HuH-7.5 (cell line): ENCODE measurements around the gene TBL1X.
"Not testable (repeated sequence)": the region's sequence is repeated elsewhere in the genome, so short reads cannot be mapped to it uniquely, and the experiment has no call there.

Experiments
- DNase-seq: peaks from one replicate; pipeline ENCODE4 v3.0.0; 2011; ENCODE audit warnings: low spot score

TBL1X gene

DNA sequence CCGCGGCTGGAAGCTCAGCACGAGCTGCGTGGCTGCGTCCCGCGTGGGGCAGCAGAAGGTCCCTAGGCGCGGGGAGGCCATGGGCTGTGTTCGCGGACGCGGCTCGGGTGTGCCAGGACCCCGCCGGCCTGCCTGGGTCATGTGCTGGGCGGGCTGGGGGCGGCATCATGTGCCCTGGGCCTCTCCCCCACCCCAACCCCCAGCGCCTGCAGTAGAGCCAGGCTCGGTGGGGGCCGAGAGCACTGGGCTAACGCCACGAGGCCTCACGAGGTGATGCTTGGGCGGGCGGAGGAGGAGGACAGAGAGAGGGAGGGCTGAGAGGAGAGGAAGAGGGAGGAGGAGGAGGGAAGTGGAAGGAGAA lies 300.9 kb downstream of the TBL1X start, which contains the start of gene GPR143:
TSS of gene GPR143 (minus strand) at position 111 of the 361 bp plus-strand sequence. CDS start at position 81, 30 bp downstream.
- DNase-seq = no peak

- no peak for DNase-seq
Measured at GRCh38 chrX:9767375-9767774, 302.5 kb downstream of the TBL1X start.

GRCh38 chrX:9768321-9768839 lies 303.5 kb downstream of the TBL1X start:
- not testable (repeated sequence) for DNase-seq

DNA sequence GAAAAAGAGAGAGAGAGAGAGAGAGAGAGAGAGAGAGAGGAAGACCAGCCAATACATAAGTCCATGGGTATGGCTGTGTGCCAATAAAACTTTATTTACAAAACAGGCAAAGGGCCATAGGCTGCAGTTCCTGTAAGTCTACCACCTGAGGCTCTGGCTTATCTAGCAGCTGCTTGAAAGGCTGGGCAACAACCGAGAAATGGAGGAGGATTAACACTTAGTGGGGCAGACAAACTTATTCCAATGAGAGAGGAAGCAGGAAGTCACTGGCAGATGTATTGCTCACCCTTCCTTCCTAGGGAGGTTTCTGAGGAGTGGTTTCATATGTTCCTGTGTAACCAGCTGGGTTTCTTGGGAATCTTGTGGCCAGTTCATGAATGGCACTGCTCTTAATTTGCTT lies 305.5 kb downstream of the TBL1X start:
- no peak for DNase-seq

DNA sequence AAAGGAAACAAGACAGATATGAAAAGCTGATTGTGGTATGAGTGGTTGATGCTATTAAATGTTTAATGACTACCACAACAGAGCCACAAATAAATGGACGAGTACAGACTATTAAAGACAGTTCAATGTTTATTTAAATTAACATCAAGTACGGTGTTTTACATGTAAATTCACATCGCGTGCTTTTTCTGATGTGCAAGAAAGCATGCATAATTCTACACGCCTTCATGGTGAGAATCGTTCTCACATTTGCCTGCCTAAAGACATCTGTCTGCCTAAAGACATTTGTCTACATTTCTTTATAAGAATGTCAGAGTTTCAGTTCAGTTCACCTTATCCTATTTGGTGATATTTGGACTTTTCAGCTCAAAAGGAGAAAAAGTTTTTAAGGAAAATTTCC lies 308.1 kb downstream of the TBL1X start:
- no peak for DNase-seq

DNA sequence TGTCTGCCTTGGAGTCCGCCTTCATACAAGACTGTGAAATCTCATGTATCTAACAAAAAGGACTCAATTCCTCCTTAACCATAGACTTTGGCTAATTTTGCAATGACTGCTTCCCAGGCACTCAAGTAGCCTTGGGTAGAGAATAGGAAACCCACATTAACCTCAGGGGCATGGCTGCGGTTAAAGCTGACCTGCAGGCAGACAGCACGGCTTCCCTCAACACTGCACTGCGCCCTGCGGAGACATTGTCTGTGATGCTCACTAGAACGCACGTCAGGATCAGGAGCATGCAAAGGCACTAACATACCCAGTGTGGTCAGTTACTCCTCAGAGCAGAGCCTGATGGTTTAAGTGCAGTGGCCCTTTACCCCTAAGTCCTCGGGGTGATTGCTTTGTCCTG lies 311.1 kb downstream of the TBL1X start:
- no peak for DNase-seq

GRCh38 chrX:9781941-9782340 lies 317.1 kb downstream of the TBL1X start:
- DNase-seq = no peak

- no peak for DNase-seq
Measured at GRCh38 chrX:9784332-9784731, 319.5 kb downstream of the TBL1X start.

DNA sequence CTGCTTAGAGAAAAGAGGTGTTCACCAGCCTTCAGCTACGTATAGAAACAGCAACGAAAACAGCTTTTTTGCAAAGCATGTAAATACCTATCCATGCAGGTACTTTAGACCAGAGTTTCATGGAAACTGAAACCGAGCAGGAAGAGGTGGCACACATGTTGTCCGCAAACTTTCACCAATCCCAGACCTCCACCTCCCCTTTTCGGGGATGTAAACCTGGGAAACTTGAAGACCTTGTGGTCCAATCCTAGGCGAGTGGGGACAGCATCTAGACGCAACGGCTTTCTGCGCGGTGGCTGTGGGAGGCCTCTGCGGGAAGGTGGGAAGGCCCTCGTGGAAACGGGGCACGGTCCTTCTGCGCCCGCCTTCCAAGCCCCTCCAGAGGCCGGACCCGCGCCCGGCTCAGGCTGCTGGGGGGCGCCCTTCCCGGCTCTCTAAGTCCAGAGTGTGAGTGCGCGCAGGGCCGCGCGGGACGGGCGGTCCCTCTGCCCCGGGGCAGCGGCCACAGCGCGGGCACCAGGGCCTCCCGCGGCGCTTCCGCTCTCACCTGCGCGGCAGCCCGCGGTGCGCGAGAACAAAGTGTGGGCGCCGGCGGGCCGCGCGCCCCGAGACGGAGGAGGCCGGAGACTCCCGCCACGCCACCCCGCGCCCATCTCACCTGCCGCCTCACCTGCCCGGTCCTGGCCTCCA lies 320.5 kb downstream of the TBL1X start:
- DNase-seq = no peak

DNA sequence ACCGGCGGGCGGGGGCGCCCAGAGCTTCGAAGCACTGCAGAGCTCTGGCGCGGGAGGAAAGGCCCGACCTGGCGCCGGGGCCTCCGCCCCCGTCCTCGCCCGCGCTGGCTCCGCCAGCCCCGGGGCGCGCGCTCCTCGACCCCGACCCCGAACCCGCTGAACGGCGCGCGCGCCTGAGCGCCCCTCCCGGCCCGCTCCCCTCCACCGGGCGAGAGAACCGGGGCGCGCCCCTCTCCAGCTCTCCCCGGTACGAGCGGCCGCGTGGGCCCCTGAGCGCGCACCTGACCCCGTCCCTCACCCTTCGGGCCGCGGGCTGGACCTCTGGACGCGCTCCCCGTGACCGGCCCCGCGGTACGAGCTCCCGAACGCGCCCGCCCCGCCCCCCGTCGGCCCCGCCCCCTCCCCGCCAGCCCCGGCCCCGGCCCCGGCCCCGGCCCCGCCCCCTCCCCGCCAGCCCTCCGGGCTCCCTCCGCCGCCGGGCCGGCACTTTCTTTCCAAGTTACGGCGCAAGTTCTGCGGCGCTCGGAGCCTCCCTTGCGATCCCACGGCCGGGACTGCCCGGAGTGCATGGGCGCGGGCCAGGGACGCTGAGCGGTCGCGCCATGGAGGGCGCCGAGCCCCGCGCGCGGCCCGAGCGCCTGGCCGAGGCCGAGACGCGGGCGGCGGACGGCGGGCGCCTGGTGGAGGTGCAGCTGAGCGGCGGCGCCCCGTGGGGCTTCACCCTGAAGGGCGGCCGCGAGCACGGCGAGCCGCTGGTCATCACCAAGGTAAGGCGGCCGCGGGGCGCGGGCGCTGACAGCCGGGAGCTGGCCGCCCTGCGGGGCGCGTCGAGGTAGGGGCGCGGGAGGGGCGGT lies 321.3 kb downstream of the TBL1X start, which contains the start of gene SHROOM2:
TSS of gene SHROOM2 (plus strand) at position 486 of the 854 bp plus-strand sequence. CDS start at position 603, 117 bp downstream.
- DNase-seq = peak; percentile 15

DNA sequence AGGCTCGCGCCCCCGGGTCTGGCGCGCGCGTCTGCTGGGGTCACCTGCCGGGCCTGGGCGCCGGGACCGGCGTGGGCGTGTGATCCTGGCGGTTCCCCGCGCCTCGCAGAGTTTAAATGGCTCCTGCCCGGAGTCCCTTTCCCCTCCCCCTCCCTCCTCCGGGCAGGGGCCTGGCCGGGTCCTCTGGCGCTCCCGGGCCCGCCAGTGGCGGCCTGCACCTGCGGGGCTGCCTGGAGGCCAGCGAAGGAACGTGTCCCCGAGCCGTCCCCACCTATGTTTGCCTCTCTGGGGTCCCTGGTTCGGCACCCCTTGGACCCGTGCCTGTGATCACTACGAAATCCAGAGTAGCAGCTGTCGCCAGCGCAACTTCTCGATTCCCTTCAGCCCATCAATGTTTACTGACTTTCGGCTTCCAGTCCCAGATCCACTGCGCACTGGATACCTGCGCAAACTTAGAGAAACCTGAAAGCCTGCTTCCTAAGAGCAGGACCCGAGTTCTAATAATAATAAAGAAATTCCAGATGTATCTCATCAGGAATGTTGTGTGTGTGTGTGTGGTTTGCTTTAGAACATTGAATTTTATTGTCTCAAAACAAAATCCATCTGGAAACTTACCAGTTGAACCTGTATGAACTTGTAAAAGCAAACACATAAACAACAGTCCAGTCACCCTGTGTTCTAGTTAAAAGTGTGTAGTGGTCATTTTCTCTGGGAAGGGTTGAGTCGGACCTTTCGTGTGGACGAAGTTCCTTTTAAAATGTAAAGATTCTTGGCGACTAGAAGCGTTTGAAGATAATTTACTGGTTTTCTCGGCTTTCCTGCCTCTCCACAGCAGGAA lies 322.2 kb downstream of the TBL1X start:
- DNase-seq = peak; percentile 28

- peak; percentile 14 for DNase-seq
Measured at GRCh38 chrX:9788911-9789310, 324.1 kb downstream of the TBL1X start.

DNA sequence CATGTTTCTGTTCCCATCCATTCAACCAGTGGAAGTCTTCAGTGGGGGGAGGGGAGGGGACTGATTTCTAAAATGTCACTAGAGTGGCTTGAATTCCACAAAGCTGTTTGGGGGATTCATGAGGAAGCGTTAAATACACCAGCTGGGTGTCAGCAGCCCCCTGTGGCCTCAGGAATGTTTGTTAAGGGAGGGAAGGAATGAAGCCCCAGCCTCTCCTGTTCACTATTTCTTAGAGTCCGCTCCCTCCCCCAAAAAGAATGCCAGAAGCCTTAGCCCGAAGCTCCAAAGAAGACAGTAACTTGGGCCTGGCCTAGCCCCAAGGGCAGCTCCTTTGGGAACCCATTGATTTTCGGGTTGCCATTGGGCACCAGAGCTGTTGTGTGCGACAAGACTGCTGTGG lies 324.7 kb downstream of the TBL1X start:
- no peak for DNase-seq
